ENCODE results near the gene GATAD2A.

- no peak for TF ChIP-seq CTCF (optimal IDR thresholded peaks at IDR 0.05 in 1 of 3, IDR thresholded peaks at IDR 0.05 in 1 of 3, conservative IDR thresholded peaks at IDR 0.05 in 1 of 3; ENCODE audit: extremely low read depth in 1 of 3, insufficient read depth in 2 of 3, low read length in 3 of 3)
- no peak for TF ChIP-seq EZH2 (IDR thresholded peaks at IDR 0.05; ENCODE audit: low read length)
Observed at GRCh38 chr19:19485161-19485997, 79.9 kb downstream of the GATAD2A start.
